H1 (cell line): ENCODE measurements around the gene PTPRD.

Source experiments
- CEBPB ChIP-seq: IDR thresholded peaks from 2 replicates; pipeline ENCODE4 v1.6.1; 2012; ENCODE audit warnings: low read depth, low read length
- EP300 ChIP-seq, 2 experiments: IDR thresholded peaks; 1 replicate in 1 of 2; 2 replicates in 1 of 2; pipeline ENCODE4 v1.6.1; 2011 to 2012; ENCODE audit warnings: low read depth in 2 of 2, low read length in 2 of 2, mild to moderate bottlenecking in 2 of 2, borderline replicate concordance in 1 of 2, inconsistent platforms in 1 of 2, moderate library complexity in 1 of 2
- EZH2 ChIP-seq: fragments of 200-600 bp; sonication (generic); IDR thresholded peaks from 2 replicates; pipeline ENCODE4 v1.7.1; 2012; ENCODE audit warnings: low read depth, mild to moderate bottlenecking, moderate library complexity, low read length, inconsistent platforms; ENCODE audit not compliant: severe bottlenecking
- POLR2AphosphoS5 ChIP-seq: IDR thresholded peaks from 2 replicates; pipeline ENCODE4 v1.6.1; 2011; ENCODE audit warnings: low read depth, low read length
- TF ChIP-seq, protein P1 (sequence below), 3 experiments: IDR thresholded peaks; 1 replicate in 2 of 3; 2 replicates in 1 of 3; pipeline versions ENCODE4 v1.5.1 to v1.6.1; 2011; ENCODE audit warnings: low read length in 3 of 3, mild to moderate bottlenecking in 3 of 3, inconsistent platforms in 2 of 3, low read depth in 1 of 3, moderate library complexity in 1 of 3; ENCODE audit not compliant: insufficient read depth in 1 of 3; ENCODE audit errors: control extremely low read depth in 1 of 3

DNA sequence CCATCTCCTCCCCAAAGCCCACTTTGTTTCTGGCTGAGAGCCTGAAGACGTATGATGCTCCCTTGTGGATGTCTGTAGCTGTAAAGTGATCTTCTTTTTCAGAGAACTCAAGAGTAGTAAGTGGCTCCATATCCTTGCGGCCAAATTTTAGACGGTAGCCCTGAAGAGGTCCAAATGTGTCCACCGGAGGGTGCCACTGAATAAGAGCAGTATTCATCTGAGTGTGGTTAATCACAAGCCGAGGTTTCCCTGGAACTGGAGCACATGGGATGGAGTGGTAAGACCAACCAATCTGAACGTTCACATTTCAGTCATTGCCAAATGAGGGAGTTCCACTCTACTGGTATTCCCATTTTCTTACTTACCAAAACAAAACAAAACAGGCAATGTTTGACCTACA lies 2126.7 kb downstream of the PTPRD start:
- TF ChIP-seq, protein P1, sequence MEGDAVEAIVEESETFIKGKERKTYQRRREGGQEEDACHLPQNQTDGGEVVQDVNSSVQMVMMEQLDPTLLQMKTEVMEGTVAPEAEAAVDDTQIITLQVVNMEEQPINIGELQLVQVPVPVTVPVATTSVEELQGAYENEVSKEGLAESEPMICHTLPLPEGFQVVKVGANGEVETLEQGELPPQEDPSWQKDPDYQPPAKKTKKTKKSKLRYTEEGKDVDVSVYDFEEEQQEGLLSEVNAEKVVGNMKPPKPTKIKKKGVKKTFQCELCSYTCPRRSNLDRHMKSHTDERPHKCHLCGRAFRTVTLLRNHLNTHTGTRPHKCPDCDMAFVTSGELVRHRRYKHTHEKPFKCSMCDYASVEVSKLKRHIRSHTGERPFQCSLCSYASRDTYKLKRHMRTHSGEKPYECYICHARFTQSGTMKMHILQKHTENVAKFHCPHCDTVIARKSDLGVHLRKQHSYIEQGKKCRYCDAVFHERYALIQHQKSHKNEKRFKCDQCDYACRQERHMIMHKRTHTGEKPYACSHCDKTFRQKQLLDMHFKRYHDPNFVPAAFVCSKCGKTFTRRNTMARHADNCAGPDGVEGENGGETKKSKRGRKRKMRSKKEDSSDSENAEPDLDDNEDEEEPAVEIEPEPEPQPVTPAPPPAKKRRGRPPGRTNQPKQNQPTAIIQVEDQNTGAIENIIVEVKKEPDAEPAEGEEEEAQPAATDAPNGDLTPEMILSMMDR (IDR thresholded peaks at IDR 0.05; ENCODE audit: control extremely low read depth in 1 of 3, insufficient read depth in 1 of 3, low read depth in 1 of 3, low read length in 3 of 3): peak; percentile 37 to 73 (median 58)
- no peak for TF ChIP-seq CEBPB
- TF ChIP-seq EP300 (IDR thresholded peaks at IDR 0.05; ENCODE audit: borderline replicate concordance in 1 of 2, low read depth in 2 of 2, low read length in 2 of 2): no peak
- TF ChIP-seq POLR2AphosphoS5: no peak
- no peak for TF ChIP-seq EZH2
